ENCODE results near the gene PRDX6. TPM values are rescaled to one million over a fixed set of nuclear protein-coding genes. Genes with fewer than 3 reads are reported as not detected.

Gene PRDX6
- total RNA-seq, 1 experiment from 2014 or later, result 270 TPM

DNA sequence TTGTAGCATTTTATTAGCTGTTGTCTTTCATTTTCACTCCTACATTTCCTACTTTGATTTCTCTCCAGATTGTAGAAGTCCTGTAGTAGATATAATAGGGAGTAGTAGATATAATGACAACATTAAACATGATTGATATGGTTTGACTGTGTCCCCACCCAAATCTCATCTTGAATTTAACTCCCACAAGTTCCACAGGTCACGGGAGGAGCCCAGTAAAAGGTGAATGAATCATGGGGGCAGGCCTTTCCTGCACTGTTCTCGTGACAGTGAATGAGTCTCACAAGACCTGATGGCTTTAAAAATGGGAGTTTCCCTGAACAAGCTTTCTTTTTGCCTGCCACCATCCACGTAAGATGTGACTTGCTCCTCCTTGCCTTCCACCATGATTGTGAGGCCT lies 7.5 kb upstream of the PRDX6 start:
- no peak overlapping the region for H3K4me3 ChIP-seq (ENCODE audit: low read depth, low read length, poor library complexity, severe bottlenecking)
- H3K9me3 ChIP-seq (ENCODE audit: low read depth, low read length, poor library complexity, severe bottlenecking), result peaks cover 7% of the 10 kb centered on the region
- TF ChIP-seq, protein P1, sequence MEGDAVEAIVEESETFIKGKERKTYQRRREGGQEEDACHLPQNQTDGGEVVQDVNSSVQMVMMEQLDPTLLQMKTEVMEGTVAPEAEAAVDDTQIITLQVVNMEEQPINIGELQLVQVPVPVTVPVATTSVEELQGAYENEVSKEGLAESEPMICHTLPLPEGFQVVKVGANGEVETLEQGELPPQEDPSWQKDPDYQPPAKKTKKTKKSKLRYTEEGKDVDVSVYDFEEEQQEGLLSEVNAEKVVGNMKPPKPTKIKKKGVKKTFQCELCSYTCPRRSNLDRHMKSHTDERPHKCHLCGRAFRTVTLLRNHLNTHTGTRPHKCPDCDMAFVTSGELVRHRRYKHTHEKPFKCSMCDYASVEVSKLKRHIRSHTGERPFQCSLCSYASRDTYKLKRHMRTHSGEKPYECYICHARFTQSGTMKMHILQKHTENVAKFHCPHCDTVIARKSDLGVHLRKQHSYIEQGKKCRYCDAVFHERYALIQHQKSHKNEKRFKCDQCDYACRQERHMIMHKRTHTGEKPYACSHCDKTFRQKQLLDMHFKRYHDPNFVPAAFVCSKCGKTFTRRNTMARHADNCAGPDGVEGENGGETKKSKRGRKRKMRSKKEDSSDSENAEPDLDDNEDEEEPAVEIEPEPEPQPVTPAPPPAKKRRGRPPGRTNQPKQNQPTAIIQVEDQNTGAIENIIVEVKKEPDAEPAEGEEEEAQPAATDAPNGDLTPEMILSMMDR (conservative IDR thresholded peaks at IDR 0.05; ENCODE audit: low read depth, low read length), result no peak
- TF ChIP-seq EZH2 (IDR thresholded peaks at IDR 0.05; ENCODE audit: borderline replicate concordance, low read depth, low read length, poor library complexity, severe bottlenecking), result no peak
- no TSS peak for BruUV-seq (replicated peaks)
- CTCF ChIA-PET, result no interaction called here
- POLR2A ChIA-PET (ENCODE audit: low non-redundant PET), result no interaction called here
- H3K4me1 ChIP-seq (ENCODE audit: insufficient read depth, low read length, poor library complexity, severe bottlenecking), result no peaks in the 10 kb centered on the region
- H3K27ac ChIP-seq (ENCODE audit: low read depth, low read length, poor library complexity, severe bottlenecking), result no peak overlapping the region
- no peaks in the 10 kb centered on the region for H3K36me3 ChIP-seq (ENCODE audit: insufficient read depth, low read length, poor library complexity, severe bottlenecking)
- H3K27me3 ChIP-seq (replicated peaks; ENCODE audit: insufficient read depth, low read depth, low read length, poor library complexity), result no peaks in the 10 kb centered on the region
- intact Hi-C loops (cut with micrococcal nuclease; ENCODE audit: unreplicated experiment), result no loop called here
- DNase-seq (ENCODE audit: low spot score), result no peak

DNA sequence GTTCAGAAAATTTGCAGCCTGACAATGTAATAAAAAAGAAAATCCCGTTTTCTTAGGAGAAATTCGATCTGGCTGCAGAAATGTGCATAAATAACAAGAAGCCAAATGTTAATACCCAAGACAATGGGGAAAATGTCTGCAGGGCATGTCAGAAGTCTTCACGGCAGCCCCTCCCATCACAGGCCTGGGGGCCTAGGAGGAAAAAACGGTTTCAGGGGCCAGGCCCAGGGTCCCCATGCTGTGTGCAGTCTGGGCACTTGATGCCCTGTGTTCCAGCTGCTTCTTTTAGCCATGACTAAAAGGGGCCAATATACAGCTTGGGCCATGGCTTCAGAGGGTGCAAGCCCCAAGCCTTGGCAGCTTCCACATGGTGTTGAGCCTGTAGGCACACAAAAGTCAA lies 6.5 kb upstream of the PRDX6 start:
- POLR2A ChIA-PET (ENCODE audit: low non-redundant PET), result no interaction called here
- H3K27me3 ChIP-seq (replicated peaks; ENCODE audit: insufficient read depth, low read depth, low read length, poor library complexity), result no peaks in the 10 kb centered on the region
- no peak overlapping the region for H3K4me3 ChIP-seq (ENCODE audit: low read depth, low read length, poor library complexity, severe bottlenecking)
- H3K36me3 ChIP-seq (ENCODE audit: insufficient read depth, low read length, poor library complexity, severe bottlenecking), result no peaks in the 10 kb centered on the region
- DNase-seq (ENCODE audit: low spot score), result no peak
- CTCF ChIA-PET, result no interaction called here
- no peak overlapping the region for H3K27ac ChIP-seq (ENCODE audit: low read depth, low read length, poor library complexity, severe bottlenecking)
- peaks cover 5% of the 10 kb centered on the region for H3K9me3 ChIP-seq (ENCODE audit: low read depth, low read length, poor library complexity, severe bottlenecking)
- TF ChIP-seq EZH2 (IDR thresholded peaks at IDR 0.05; ENCODE audit: borderline replicate concordance, low read depth, low read length, poor library complexity, severe bottlenecking), result no peak
- TF ChIP-seq, protein P1 (conservative IDR thresholded peaks at IDR 0.05; ENCODE audit: low read depth, low read length), result no peak
- intact Hi-C loops (cut with micrococcal nuclease; ENCODE audit: unreplicated experiment), result no loop called here
- no TSS peak for BruUV-seq (replicated peaks)
- H3K4me1 ChIP-seq (ENCODE audit: insufficient read depth, low read length, poor library complexity, severe bottlenecking), result no peaks in the 10 kb centered on the region

DNA sequence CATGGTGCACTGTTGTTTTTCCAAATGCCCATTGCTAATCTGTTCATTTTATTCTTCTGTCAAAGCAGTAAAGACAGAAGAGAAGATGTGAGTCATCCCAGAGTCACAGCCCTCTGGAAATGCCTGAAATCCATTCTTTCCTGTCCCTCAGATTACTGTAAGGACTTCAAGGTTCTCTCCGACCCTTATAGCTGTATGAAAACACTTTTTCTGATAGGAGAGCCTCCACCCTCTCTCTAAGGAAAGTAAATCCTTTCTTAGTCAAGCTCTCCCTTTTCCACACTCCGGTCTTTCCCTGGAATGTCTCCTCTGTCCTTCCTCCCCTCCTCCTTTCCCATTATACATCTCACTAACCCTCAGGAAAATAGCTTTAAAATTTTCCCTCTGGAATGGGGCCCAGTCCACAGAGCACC lies 3.5 kb upstream of the PRDX6 start:
- no peaks in the 10 kb centered on the region for H3K9me3 ChIP-seq (ENCODE audit: low read depth, low read length, poor library complexity, severe bottlenecking)
- no peak for DNase-seq (ENCODE audit: low spot score)
- H3K4me3 ChIP-seq (ENCODE audit: low read depth, low read length, poor library complexity, severe bottlenecking), result no peak overlapping the region
- H3K36me3 ChIP-seq (ENCODE audit: insufficient read depth, low read length, poor library complexity, severe bottlenecking), result no peaks in the 10 kb centered on the region
- peaks cover 9% of the 10 kb centered on the region for H3K4me1 ChIP-seq (ENCODE audit: insufficient read depth, low read length, poor library complexity, severe bottlenecking)
- TF ChIP-seq, protein P1 (conservative IDR thresholded peaks at IDR 0.05; ENCODE audit: low read depth, low read length), result no peak
- no peak for TF ChIP-seq EZH2 (IDR thresholded peaks at IDR 0.05; ENCODE audit: borderline replicate concordance, low read depth, low read length, poor library complexity, severe bottlenecking)
- no TSS peak for BruUV-seq (replicated peaks)
- no peaks in the 10 kb centered on the region for H3K27me3 ChIP-seq (replicated peaks; ENCODE audit: insufficient read depth, low read depth, low read length, poor library complexity)
- ChIA-PET CTCF (no interaction called here), POLR2A (ENCODE audit: low non-redundant PET) (no interaction called here)
- intact Hi-C loops (cut with micrococcal nuclease; ENCODE audit: unreplicated experiment), result no loop called here
- H3K27ac ChIP-seq (ENCODE audit: low read depth, low read length, poor library complexity, severe bottlenecking), result no peak overlapping the region
